ENCODE measurements around the gene THAP6. TPM values are rescaled to one million over a fixed set of nuclear protein-coding genes. Genes with fewer than 3 reads are reported as not detected.

Gene THAP6
- total and polyA plus RNA-seq, 2 donors (not counting 3 experiments of a cell fraction or from before 2014, with no cell fraction given): 2.1 to 6.8 TPM

- H3K36me3 ChIP-seq (ENCODE audit: control insufficient read depth in 2 of 2, extremely low read depth in 1 of 2, insufficient read depth in 2 of 2, low read length in 2 of 2): peaks cover 0 to 4% of the 10 kb centered on the region in 2 experiments
- no peak overlapping the region for H3K4me3 ChIP-seq (replicated peaks in 1 of 3; ENCODE audit: insufficient read depth in 1 of 3, low read depth in 1 of 3, low read length in 3 of 3)
- no peaks in the 10 kb centered on the region for H3K9me3 ChIP-seq (replicated peaks; ENCODE audit: control insufficient read depth, insufficient read depth, low read length)
- no peak overlapping the region for H3K27ac ChIP-seq (ENCODE audit: insufficient read depth, low read depth, low read length)
- DNase-seq (ENCODE audit: low read depth, low spot score): no peak
- intact Hi-C loops (cut with micrococcal nuclease): no loop called here
- H3K9ac ChIP-seq (replicated peaks; ENCODE audit: extremely low read depth, insufficient read depth, low read length): no peak overlapping the region
- BruUV-seq (replicated peaks): no TSS peak
- CTCF ChIA-PET: no interaction called here
- no peaks in the 10 kb centered on the region for H3K79me2 ChIP-seq (ENCODE audit: control insufficient read depth, insufficient read depth, low read length)
- no peak overlapping the region for H3K4me2 ChIP-seq (ENCODE audit: insufficient read depth, low read length)
- H3K27me3 ChIP-seq (ENCODE audit: control insufficient read depth in 2 of 2, insufficient read depth in 2 of 2, low read length in 2 of 2): no peaks in the 10 kb centered on the region
- FAIRE-seq: no peak
- no peaks in the 10 kb centered on the region for H3K4me1 ChIP-seq (ENCODE audit: control insufficient read depth, extremely low read depth, insufficient read depth, low read length)
- dilution Hi-C loops (cut with MboI; ENCODE audit: extremely low pct_ligation_motif_present, low sequenced_read_pairs): no loop called here
- no peaks in the 10 kb centered on the region for H3K9me1 ChIP-seq (replicated peaks; ENCODE audit: control insufficient read depth, extremely low read depth, insufficient read depth, low read length)
- POLR2A ChIA-PET: no interaction called here
- no peak overlapping the region for H2AFZ ChIP-seq (ENCODE audit: low read depth, low read length)
- H4K20me1 ChIP-seq (replicated peaks; ENCODE audit: control insufficient read depth, extremely low read depth, insufficient read depth, low read length): no peaks in the 10 kb centered on the region
- TF ChIP-seq EZH2 (IDR thresholded peaks at IDR 0.05; ENCODE audit: borderline replicate concordance, low read depth, low read length, severe bottlenecking) (no peak), MYC (IDR thresholded peaks at IDR 0.05; ENCODE audit: low read depth, low read length) (no peak), POLR2A (IDR thresholded peaks at IDR 0.05; ENCODE audit: low read depth, low read length) (no peak), FOS (IDR thresholded peaks at IDR 0.05; ENCODE audit: borderline replicate concordance, insufficient read depth, low read length) (no peak), GATA2 (IDR thresholded peaks at IDR 0.05; ENCODE audit: insufficient read depth, insufficient read length, low read depth, low read length) (no peak), POLR2AphosphoS5 (IDR thresholded peaks at IDR 0.05; ENCODE audit: insufficient read depth, low read depth, low read length) (no peak), JUN (IDR thresholded peaks at IDR 0.05; ENCODE audit: borderline replicate concordance, insufficient read depth, insufficient read length, low read depth) (no peak)
- TF ChIP-seq, protein P1, sequence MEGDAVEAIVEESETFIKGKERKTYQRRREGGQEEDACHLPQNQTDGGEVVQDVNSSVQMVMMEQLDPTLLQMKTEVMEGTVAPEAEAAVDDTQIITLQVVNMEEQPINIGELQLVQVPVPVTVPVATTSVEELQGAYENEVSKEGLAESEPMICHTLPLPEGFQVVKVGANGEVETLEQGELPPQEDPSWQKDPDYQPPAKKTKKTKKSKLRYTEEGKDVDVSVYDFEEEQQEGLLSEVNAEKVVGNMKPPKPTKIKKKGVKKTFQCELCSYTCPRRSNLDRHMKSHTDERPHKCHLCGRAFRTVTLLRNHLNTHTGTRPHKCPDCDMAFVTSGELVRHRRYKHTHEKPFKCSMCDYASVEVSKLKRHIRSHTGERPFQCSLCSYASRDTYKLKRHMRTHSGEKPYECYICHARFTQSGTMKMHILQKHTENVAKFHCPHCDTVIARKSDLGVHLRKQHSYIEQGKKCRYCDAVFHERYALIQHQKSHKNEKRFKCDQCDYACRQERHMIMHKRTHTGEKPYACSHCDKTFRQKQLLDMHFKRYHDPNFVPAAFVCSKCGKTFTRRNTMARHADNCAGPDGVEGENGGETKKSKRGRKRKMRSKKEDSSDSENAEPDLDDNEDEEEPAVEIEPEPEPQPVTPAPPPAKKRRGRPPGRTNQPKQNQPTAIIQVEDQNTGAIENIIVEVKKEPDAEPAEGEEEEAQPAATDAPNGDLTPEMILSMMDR (IDR thresholded peaks at IDR 0.05; ENCODE audit: extremely low read depth in 1 of 2, insufficient read depth in 1 of 2, low read depth in 1 of 2, low read length in 2 of 2): no peak
- TF ChIP-seq, protein P2, sequence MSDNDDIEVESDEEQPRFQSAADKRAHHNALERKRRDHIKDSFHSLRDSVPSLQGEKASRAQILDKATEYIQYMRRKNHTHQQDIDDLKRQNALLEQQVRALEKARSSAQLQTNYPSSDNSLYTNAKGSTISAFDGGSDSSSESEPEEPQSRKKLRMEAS (IDR thresholded peaks at IDR 0.05; ENCODE audit: insufficient read depth, insufficient read length): no peak
Measured at GRCh38 chr4:75525910-75526309, 11.6 kb downstream of the THAP6 start.

Measured in endothelial cell of umbilical vein (primary cell).